Left ventricle myocardium inferior (tissue), 1 donor: Measurements from ENCODE around the gene DTWD2. TPM values are rescaled to one million over a fixed set of nuclear protein-coding genes. Genes with fewer than 3 reads are reported as not detected.
"Not testable (repeated sequence)": the region's sequence is repeated elsewhere in the genome, so short reads cannot be mapped to it uniquely, and the experiment has no call there.

Experiments
- DNase-seq: peaks from one replicate; pipeline ENCODE4 v3.0.0-alpha.2; 2020
- H3K27ac ChIP-seq: fragments of 200-600 bp; replicated peaks from 2 replicates; pipeline ENCODE4 v1.8.0; 2021
- H3K27me3 ChIP-seq: fragments of 200-600 bp; 2 replicates; pipeline ENCODE4 v1.8.0; 2021; ENCODE audit warnings: low read depth
- H3K36me3 ChIP-seq: fragments of 200-600 bp; 2 replicates; pipeline ENCODE4 v1.8.0; 2021
- H3K4me1 ChIP-seq: fragments of 200-600 bp; 2 replicates; pipeline ENCODE4 v1.8.0; 2021
- H3K4me3 ChIP-seq: fragments of 200-600 bp; 2 replicates; pipeline ENCODE4 v1.8.0; 2021; ENCODE audit warnings: mild to moderate bottlenecking, moderate library complexity
- H3K9me3 ChIP-seq: fragments of 200-600 bp; replicated peaks from 2 replicates; pipeline ENCODE4 v1.8.0; 2021
- CTCF ChIP-seq: fragments of 200-600 bp; IDR thresholded peaks from 2 replicates; pipeline ENCODE4 v1.8.0; 2021; ENCODE audit warnings: antibody characterized with exemption, mild to moderate bottlenecking, borderline replicate concordance
- intact Hi-C: fragments of 100-400 bp; cut with micrococcal nuclease; formaldehyde crosslinking; loops from one replicate; pipeline ENCODE4 v1.11.0; 2022
- total RNA-seq: library from RNA; stranded (reverse); fragmentation: NEBNext Ultra II Directional; extraction: Animal tissue kit (Norgen Biotek cat#: 25700); gene quantifications from one replicate; pipeline ENCODE4 v1.2.1, GENCODE V29; 2021
- donor health status: DM: no; HTN: yes; CAD: no; lungs with severe emphysema.

DTWD2 gene
- total RNA-seq, 1 donor from 2014 or later: 14.7 TPM

GRCh38 chr5:118981783-118982182 lies 6.6 kb downstream of the DTWD2 start:
- Histone ChIP-seq H3K27ac (no peak overlapping the region), H3K36me3 (no peaks in the 10 kb centered on the region), H3K4me3 (no peak overlapping the region), H3K4me1 (peaks cover 6% of the 10 kb centered on the region), H3K9me3 (peaks cover 9% of the 10 kb centered on the region), H3K27me3 (no peaks in the 10 kb centered on the region)
- no peak for TF ChIP-seq CTCF
- intact Hi-C loops: no loop called here
- no peak for DNase-seq

- Histone ChIP-seq H3K9me3 (peaks cover 9% of the 10 kb centered on the region), H3K4me3 (no peak overlapping the region), H3K4me1 (no peaks in the 10 kb centered on the region), H3K27me3 (no peaks in the 10 kb centered on the region), H3K27ac (no peak overlapping the region), H3K36me3 (no peaks in the 10 kb centered on the region)
- TF ChIP-seq CTCF: no peak
- intact Hi-C loops: no loop called here
- no peak for DNase-seq
These were observed 7.9 kb downstream of the DTWD2 start for GRCh38 chr5:118980438-118980837.

- no peak for TF ChIP-seq CTCF
- H3K9me3 ChIP-seq: peaks cover 9% of the 10 kb centered on the region
- H3K36me3 ChIP-seq: no peaks in the 10 kb centered on the region
- intact Hi-C loops: no loop called here
- H3K4me1 ChIP-seq: no peaks in the 10 kb centered on the region
- no peaks in the 10 kb centered on the region for H3K27me3 ChIP-seq
- no peak overlapping the region for H3K27ac ChIP-seq
- no peak overlapping the region for H3K4me3 ChIP-seq
- DNase-seq: no peak
These were observed 8.3 kb downstream of the DTWD2 start for GRCh38 chr5:118980017-118980416.

GRCh38 chr5:118973779-118974445 lies 14.4 kb downstream of the DTWD2 start:
- H3K36me3 ChIP-seq, H3K27me3 ChIP-seq, H3K4me3 ChIP-seq, intact Hi-C loops, H3K27ac ChIP-seq, H3K4me1 ChIP-seq, DNase-seq, H3K9me3 ChIP-seq: not testable (repeated sequence)

GRCh38 chr5:118968925-118969375 lies 19.4 kb downstream of the DTWD2 start:
- no peak for DNase-seq
- no peaks in the 10 kb centered on the region for H3K27me3 ChIP-seq
- TF ChIP-seq CTCF: no peak
- no peaks in the 10 kb centered on the region for H3K36me3 ChIP-seq
- no peak overlapping the region for H3K4me3 ChIP-seq
- peaks cover 10% of the 10 kb centered on the region for H3K4me1 ChIP-seq
- no peak overlapping the region for H3K27ac ChIP-seq
- H3K9me3 ChIP-seq: no peaks in the 10 kb centered on the region
- intact Hi-C loops: no loop called here

- H3K4me1 ChIP-seq: peaks cover 10% of the 10 kb centered on the region
- no peak overlapping the region for H3K4me3 ChIP-seq
- no peak for DNase-seq
- H3K27ac ChIP-seq: no peak overlapping the region
- intact Hi-C loops: no loop called here
- no peaks in the 10 kb centered on the region for H3K27me3 ChIP-seq
- TF ChIP-seq CTCF: no peak
- H3K9me3 ChIP-seq: no peaks in the 10 kb centered on the region
- H3K36me3 ChIP-seq: no peaks in the 10 kb centered on the region
These were observed 19.9 kb downstream of the DTWD2 start for GRCh38 chr5:118968406-118968911.
